ENCODE data around the gene SBK1. TPM values are rescaled to one million over a fixed set of nuclear protein-coding genes. Genes with fewer than 3 reads are reported as not detected.

SBK1 gene
- total RNA-seq, 1 donor from 2014 or later = not detected

- DNase-seq (ENCODE audit: low spot score) = no peak
These were observed 11.2 kb upstream of the SBK1 start for GRCh38 chr16:28280881-28281836.

- no peak for DNase-seq (ENCODE audit: low spot score)
These were observed 10.3 kb upstream of the SBK1 start for GRCh38 chr16:28282045-28282444.

- DNase-seq (ENCODE audit: low spot score) = no peak
These were observed 9.2 kb upstream of the SBK1 start for GRCh38 chr16:28283173-28283572.

GRCh38 chr16:28283798-28284577 is 8.3 kb upstream of the SBK1 start:
- no peak for DNase-seq (ENCODE audit: low spot score)

DNA sequence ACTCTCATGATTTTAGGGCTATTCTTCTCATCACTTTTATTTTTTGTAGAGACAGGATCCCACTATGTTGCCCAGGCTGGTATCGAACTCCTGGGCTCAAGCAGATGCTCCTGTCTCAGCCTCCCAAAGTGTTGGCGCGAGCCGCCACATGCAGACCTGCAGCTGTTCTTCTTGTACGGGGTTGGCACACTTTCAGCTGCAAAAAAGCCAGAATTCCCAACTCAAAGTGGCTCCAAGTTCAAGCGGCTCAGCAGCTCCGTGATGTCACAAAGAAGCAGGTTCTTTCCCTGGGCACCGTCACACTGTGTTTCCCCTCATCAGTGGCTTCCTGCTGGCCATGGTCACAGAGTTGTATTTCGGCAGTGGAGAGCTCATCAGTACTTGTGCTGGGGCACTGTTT is 6.7 kb upstream of the SBK1 start:
- no peak for DNase-seq (ENCODE audit: low spot score)

- no peak for DNase-seq (ENCODE audit: low spot score)
These were observed 4.2 kb upstream of the SBK1 start for GRCh38 chr16:28288114-28288513.

- no peak for DNase-seq (ENCODE audit: low spot score)
These were observed 3.3 kb upstream of the SBK1 start for GRCh38 chr16:28289048-28289447.

DNA sequence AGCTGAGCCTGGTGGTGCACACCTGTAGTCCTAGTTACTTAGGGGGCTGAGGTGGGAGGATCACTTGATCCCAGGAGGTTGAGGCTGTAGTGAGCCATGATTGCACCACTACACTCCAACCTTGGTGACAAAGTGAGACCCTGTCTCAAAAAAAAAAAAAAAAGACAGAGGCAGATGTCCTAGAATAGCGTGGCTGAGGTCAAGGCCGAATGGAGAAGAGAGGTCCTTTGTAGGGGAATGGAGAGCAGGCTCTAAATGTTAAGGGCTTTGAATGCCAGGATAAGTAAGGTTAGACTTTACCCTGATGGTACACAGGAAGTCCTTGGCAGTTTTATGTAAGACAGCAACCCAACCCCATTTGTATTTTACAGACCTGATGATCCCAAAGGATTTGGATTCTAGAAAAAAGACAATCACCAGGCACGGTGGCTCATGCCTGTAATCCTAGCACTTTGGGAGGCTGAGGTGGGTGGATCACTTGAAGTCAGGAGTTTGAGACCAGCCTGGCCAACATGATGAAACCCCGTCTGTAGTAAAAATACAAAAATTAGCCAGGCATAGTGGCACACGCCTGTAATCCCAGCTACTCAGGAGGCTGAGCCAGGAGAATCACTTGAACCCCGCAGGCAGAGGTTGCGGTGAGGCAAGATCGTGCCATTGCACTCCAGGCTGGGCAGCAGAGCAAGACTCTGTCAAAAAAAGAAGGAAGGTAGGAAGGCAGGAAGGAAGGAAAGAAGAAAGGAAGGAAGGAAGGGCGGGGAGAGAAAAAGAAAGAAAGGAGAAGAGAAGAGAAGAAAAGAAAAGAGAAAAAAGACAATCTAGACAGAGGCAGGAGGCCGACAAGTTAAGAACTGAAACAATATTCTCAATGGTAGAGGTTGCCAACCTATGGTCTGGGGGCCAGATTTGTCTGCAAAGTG is 2.1 kb upstream of the SBK1 start:
- DNase-seq (ENCODE audit: low spot score) = no peak

- no peak for DNase-seq (ENCODE audit: low spot score)
These were observed 1.5 kb upstream of the SBK1 start for GRCh38 chr16:28290859-28291254.

DNA sequence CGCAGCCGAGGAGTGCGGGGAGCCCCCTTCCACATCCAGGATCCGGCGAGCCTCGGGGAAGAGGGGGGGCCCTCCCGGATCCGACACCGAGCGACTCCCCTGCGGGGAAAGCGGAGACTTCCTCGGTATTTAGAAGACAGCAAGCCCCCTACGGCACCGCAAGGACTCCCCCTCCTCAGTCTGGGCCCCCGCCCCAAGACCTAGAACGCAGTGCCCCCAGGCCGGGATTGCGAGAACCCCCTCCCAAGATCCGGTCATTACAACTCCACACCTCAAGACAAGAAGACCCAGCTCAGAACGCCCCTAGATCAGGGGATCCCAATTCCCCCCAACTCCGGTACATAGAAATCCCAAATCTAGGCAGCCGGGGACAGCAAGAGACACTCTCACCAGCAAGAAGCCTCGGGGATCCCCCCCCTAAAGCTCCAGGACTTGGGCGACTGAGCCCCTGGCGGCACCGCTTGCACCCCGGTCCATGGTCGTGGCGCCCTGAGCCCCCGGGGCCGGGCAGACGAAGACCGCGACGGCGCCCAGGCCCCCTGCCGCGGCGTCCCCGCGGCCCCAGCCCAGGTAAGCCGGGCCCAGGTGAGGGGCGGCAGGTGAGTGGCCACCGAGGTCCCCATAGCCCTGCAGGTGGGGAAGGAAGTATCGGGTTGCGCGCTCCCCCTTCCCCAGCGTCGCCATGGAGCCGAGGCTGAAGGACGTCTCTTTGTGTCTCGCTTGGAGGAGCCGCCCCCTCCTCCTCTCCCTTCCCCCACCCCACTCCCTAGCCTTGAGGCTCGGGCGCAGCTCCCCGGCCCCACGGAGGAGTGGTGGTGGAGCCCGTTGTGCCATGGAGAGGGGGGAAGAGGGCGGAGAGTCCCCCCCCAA is 641 bp downstream of the SBK1 start:
- DNase-seq (ENCODE audit: low spot score) = no peak

DNA sequence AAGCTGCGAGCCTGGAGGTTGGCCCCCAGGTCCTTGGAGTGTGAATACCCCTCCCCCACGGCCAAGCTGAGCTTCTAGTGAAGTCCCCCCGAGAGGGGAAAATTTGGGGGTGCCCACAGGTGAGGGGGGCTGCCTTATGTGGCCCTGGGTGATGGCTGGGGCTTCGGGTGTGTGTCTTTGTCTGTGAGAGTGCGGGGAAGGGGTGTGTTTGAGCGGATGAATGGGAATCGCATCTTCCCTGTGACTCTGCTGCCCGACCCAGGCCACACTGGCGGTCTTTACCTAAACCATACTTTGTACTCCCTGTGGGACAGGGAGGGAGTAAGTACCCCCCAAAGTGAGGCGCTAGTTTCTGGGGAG is 1.3 kb downstream of the SBK1 start:
- no peak for DNase-seq (ENCODE audit: low spot score)

DNA sequence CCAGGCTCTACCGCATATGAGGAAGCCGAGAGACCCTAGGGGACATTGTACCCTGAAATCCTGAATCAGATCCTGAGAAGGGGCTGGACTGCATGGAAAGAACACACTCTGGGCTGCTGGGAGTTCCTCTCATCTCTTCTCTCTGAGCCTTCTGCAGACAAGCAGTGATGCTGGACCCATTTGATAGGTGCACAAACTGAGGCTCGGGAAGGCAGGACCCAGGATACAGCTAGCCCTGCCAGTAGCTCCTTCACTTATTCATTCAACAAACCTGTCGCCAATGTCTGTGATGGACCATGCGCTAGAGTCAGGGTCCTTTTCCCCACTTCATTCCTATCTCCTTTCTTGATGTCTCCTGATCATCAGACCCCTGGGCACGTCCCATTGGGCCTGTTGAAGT is 1.9 kb downstream of the SBK1 start:
- DNase-seq (ENCODE audit: low spot score) = no peak

DNA sequence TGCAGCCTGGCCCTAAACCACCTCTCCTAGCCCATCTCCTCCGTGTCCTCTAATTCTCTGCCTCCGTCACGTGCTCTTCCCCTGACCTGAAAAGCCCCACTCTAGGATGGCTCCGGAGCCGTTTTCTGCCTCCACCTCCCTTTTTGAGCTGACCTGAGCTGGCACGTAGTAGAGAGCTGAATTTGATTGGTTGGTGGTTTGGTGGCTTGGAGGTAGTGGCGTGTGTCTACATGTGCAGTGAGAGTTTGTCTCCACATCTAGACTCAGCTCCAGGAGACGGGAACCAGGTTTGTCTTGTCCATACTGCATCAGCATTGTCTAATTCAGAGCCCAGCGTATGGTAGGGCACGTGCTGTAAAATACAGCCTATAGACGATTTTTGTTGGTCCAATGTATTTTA is 3.0 kb downstream of the SBK1 start:
- no peak for DNase-seq (ENCODE audit: low spot score)

DNA sequence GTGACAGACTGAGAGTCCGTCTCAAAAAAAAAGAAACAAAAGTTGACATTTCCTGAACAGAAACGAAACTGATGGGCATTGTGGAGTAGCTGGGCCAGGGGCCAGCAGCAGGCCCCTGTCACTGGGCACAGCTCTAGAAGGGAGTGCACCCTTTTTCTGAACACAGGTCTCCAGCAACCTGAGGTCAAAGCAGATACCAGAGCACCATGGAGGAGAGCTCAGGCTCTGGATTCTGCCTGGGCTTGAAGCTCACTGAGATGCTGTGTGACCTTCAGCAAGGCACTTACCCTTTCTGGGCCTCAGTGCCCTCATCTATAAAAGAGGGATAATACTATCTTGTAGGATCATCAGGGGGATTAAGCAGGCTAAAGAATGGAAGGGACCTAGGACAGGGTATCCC is 5.0 kb downstream of the SBK1 start:
- DNase-seq (ENCODE audit: low spot score) = no peak

DNA sequence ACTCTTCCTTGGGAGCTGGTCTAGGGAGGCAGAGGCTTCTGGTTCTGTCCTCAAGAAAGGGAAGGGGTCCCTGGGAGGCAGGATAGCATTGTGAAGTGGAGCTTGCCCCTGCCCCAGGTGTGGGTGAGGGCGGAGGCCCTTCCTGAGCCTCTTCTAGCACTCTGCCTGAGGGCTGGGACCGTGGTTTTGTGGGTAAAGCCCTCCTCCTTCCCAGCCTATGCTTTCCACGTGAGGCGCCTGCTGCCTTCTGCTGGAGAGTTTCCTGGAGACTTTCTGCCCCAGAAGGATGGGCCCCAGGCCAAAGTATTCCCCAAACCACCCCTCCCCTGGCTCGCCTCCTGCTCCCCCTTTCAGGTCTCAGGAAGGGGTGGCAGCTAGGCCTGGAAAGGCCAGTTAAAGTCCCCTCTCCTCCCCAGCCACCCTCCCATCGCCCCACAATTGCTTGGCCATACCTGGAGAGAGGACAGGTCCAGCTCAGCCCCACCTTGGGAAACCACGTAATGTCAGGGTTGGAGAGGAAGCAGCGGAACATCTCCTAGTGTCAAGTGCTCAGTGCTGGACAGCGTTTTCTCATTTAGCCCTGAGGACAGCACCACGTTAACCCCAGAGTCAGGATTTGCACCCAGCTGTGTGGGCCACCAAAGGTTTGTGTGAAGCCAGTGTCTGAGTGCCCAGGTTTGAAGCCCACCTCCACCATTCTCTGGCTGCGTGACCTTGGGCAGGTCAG is 5.6 kb downstream of the SBK1 start:
- DNase-seq (ENCODE audit: low spot score) = no peak

- DNase-seq (ENCODE audit: low spot score) = no peak
These were observed 6.2 kb downstream of the SBK1 start for GRCh38 chr16:28298511-28298878.

- no peak for DNase-seq (ENCODE audit: low spot score)
These were observed 8.0 kb downstream of the SBK1 start for GRCh38 chr16:28300327-28300726.

GRCh38 chr16:28301154-28301553 is 8.8 kb downstream of the SBK1 start:
- DNase-seq (ENCODE audit: low spot score) = no peak

GRCh38 chr16:28301620-28302019 is 9.3 kb downstream of the SBK1 start:
- DNase-seq (ENCODE audit: low spot score) = no peak

DNA sequence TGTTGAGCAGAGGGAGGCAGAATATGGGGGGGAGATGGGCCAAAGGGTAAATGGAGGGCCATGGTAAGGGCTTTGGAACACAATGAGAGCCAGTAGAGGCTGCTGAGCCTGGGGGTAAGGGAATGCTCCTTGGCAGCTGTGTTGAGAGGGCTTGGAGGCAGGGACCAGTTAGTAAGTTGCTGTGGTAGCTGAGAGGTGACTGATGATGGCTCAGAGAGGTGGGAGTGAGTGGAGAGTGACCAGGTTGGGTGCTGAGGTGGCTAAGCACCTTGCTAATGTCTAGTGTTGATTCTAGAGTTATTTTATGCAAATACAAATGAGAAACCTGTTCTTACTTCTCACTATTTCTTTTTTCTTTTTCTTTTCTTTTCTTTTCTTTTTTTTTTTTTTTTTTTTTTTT is 10.8 kb downstream of the SBK1 start:
- no peak for DNase-seq (ENCODE audit: low spot score)
